Brain microvascular endothelial cell (primary cell): ENCODE results near the gene KCTD20.

Experiments used
- DNase-seq: peaks from one replicate; pipeline ENCODE4 v3.0.0-alpha.2; 2020
- H3K27ac ChIP-seq: fragments of 250-450 bp; sonication (Bioruptor Pico); 2 replicates; pipeline ENCODE4 v1.5.1; 2020; ENCODE audit warnings: mild to moderate bottlenecking, moderate library complexity
- H3K27me3 ChIP-seq: fragments of 250-450 bp; sonication (Bioruptor Pico); replicated peaks from 2 replicates; pipeline ENCODE4 v1.5.1; 2020; ENCODE audit warnings: mild to moderate bottlenecking
- H3K36me3 ChIP-seq: fragments of 250-450 bp; sonication (Bioruptor Pico); replicated peaks from 2 replicates; pipeline ENCODE4 v1.5.1; 2020; ENCODE audit warnings: mild to moderate bottlenecking
- H3K4me3 ChIP-seq: 2 replicates; pipeline ENCODE4 v1.5.1; 2011; ENCODE audit warnings: low read depth, mild to moderate bottlenecking, control low read depth, low read length, moderate library complexity
- CTCF ChIP-seq: IDR thresholded peaks from 2 replicates; pipeline ENCODE4 v1.5.1; 2011; ENCODE audit warnings: low read depth, mild to moderate bottlenecking, moderate library complexity, low read length, control low read depth, inconsistent platforms; ENCODE audit errors: missing control alignments
- in situ Hi-C: cut with HindIII; loops from 2 replicates; pipeline ENCODE4 v1.10.0; 2017; ENCODE audit warnings: low sequenced_read_pairs, low pct_ligation_motif_present

Gene KCTD20

GRCh38 chr6:36492621-36493020, 49.8 kb downstream of the KCTD20 start:
- no peaks in the 10 kb centered on the region for H3K27me3 ChIP-seq
- H3K4me3 ChIP-seq, result no peak overlapping the region
- in situ Hi-C loops, result no loop called here
- H3K27ac ChIP-seq, result no peak overlapping the region
- H3K36me3 ChIP-seq, result peaks cover 45% of the 10 kb centered on the region
- DNase-seq, result no peak
- TF ChIP-seq CTCF, result no peak

DNA sequence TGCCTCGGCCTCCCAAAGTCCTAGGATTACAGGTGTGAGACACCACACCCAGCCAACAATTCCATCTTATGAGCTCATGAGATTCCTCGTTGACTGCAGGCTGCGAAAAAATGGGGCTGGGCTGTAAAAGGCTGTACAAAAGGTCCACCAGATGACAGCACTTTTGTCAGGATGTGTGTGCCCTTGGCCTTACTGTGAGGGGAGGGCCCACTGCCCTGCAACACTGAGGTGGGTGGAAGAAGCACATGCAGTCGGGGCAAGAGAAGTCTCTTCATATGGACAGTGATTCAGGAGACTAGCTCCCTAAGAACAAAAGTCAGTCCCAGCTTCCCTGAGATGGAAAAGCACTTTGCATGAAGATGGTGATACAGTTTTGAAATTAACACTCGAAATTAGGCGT, 50.5 kb downstream of the KCTD20 start:
- no peak for TF ChIP-seq CTCF
- DNase-seq, result no peak
- no peak overlapping the region for H3K27ac ChIP-seq
- peaks cover 42% of the 10 kb centered on the region for H3K36me3 ChIP-seq
- H3K4me3 ChIP-seq, result no peak overlapping the region
- in situ Hi-C loops, result no loop called here
- H3K27me3 ChIP-seq, result no peaks in the 10 kb centered on the region

DNA sequence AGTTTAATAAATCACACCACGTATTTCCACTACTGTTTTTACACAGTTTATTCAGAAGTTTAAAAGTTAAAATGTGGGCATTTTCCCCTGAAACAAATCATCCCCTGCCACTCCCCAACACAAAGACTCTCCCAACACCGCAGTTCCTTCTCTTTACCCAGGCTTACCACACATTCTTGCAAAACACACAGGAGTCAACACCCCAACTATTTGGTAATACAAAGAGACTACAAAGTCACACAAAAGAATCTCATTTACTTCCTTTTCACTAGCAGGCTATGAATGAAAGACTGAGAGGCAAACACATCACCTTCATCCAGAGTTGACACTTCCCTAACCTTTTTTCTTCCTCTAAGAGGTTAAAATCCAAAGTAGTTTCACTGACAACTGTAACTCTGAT, 51.1 kb downstream of the KCTD20 start:
- TF ChIP-seq CTCF, result no peak
- in situ Hi-C loops, result no loop called here
- no peak overlapping the region for H3K27ac ChIP-seq
- no peaks in the 10 kb centered on the region for H3K27me3 ChIP-seq
- no peak overlapping the region for H3K4me3 ChIP-seq
- H3K36me3 ChIP-seq, result peaks cover 38% of the 10 kb centered on the region
- no peak for DNase-seq

GRCh38 chr6:36495086-36495485, 52.3 kb downstream of the KCTD20 start:
- Histone ChIP-seq H3K27ac (no peak overlapping the region), H3K27me3 (no peaks in the 10 kb centered on the region), H3K4me3 (no peak overlapping the region), H3K36me3 (peaks cover 33% of the 10 kb centered on the region)
- DNase-seq, result no peak
- TF ChIP-seq CTCF, result no peak
- in situ Hi-C loops, result no loop called here

- Histone ChIP-seq H3K27ac (no peak overlapping the region), H3K4me3 (no peak overlapping the region), H3K27me3 (no peaks in the 10 kb centered on the region), H3K36me3 (peaks cover 26% of the 10 kb centered on the region)
- TF ChIP-seq CTCF, result no peak
- no peak for DNase-seq
- in situ Hi-C loops, result no loop called here
These were observed 57.1 kb downstream of the KCTD20 start for GRCh38 chr6:36499918-36500317.

GRCh38 chr6:36501686-36502085, 58.9 kb downstream of the KCTD20 start:
- Histone ChIP-seq H3K27me3 (no peaks in the 10 kb centered on the region), H3K27ac (no peak overlapping the region), H3K36me3 (peaks cover 23% of the 10 kb centered on the region), H3K4me3 (no peak overlapping the region)
- TF ChIP-seq CTCF, result no peak
- DNase-seq, result no peak
- in situ Hi-C loops, result no loop called here
